ENCODE measurements around the gene SEMA3D.

GRCh38 chr7:85067371-85067770 is 119.5 kb downstream of the SEMA3D start:
- no peak for TF ChIP-seq CTCF (IDR thresholded peaks at IDR 0.05)
- no peak for TF ChIP-seq ZFX (IDR thresholded peaks at IDR 0.05; ENCODE audit: borderline replicate concordance)

Data from 22Rv1 (cell line).